SK-MEL-5 (cell line): ENCODE data around the gene ADGRF4. TPM values are rescaled to one million over a fixed set of nuclear protein-coding genes. Genes with fewer than 3 reads are reported as not detected.

ENCODE experiments used
- DNase-seq: peaks from one replicate; pipeline ENCODE4 v3.0.0-alpha.2; 2016; ENCODE audit warnings: low read depth, low spot score
- in situ Hi-C: cut with HindIII; loops from 2 replicates; pipeline ENCODE4 v1.10.0; 2016; ENCODE audit warnings: low sequenced_read_pairs, high pct_unique_total_duplicates, low pct_unique_long_range_greater_than_20kb
- polyA plus RNA-seq, 2 experiments: library from polyadenylated mRNA; depleted of rRNA; stranded (reverse); fragments of >200 nt; gene quantifications; 2 replicates each; pipeline ENCODE4 v1.2.3, GENCODE V29; 2015
- total RNA-seq: library from RNA; depleted of rRNA; stranded (reverse); fragments of >200 nt; shearing (Covaris generic); gene quantifications from 2 replicates; pipeline ENCODE4 v1.2.3, GENCODE V29; 2014; rRNA removed

ADGRF4 gene, protein sequence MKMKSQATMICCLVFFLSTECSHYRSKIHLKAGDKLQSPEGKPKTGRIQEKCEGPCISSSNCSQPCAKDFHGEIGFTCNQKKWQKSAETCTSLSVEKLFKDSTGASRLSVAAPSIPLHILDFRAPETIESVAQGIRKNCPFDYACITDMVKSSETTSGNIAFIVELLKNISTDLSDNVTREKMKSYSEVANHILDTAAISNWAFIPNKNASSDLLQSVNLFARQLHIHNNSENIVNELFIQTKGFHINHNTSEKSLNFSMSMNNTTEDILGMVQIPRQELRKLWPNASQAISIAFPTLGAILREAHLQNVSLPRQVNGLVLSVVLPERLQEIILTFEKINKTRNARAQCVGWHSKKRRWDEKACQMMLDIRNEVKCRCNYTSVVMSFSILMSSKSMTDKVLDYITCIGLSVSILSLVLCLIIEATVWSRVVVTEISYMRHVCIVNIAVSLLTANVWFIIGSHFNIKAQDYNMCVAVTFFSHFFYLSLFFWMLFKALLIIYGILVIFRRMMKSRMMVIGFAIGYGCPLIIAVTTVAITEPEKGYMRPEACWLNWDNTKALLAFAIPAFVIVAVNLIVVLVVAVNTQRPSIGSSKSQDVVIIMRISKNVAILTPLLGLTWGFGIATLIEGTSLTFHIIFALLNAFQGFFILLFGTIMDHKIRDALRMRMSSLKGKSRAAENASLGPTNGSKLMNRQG
- 0.05 and 0.11 TPM in 2 replicates for total RNA-seq
- polyA plus RNA-seq (2015; cell fraction: cytosol; rRNA removed): 0.04 and 0.06 TPM in 2 replicates
- polyA plus RNA-seq (2015; cell fraction: nucleus; rRNA removed): not detected in 2 replicates

DNA sequence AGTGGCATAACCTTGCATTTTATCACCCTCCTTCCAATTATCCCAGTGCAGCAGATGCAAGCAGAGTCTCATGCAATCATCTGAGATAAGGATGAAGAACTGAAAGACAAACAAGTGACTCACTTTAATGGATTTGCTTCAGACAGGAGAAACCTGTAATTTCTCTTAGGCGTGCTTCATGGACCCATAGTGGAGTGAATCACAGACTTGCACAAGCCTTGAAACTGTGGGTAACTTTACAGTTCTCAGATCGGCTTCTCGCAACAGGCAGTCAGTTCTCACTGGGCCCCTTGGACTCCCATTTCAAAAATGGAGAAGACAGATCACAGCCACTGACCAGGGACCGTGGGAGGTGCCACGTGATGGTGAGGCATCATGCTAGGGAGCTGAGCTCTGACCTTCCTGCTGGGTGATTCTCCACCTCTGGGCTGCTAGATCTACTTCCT is at the start of gene ADGRF4:
Gene ADGRF4, plus strand, starts transcription at position 239 of the 446 bp plus-strand sequence. CDS start 8,666 bp downstream, outside the sequence.
- DNase-seq: peak; percentile 2
- in situ Hi-C loops: no loop called here

DNA sequence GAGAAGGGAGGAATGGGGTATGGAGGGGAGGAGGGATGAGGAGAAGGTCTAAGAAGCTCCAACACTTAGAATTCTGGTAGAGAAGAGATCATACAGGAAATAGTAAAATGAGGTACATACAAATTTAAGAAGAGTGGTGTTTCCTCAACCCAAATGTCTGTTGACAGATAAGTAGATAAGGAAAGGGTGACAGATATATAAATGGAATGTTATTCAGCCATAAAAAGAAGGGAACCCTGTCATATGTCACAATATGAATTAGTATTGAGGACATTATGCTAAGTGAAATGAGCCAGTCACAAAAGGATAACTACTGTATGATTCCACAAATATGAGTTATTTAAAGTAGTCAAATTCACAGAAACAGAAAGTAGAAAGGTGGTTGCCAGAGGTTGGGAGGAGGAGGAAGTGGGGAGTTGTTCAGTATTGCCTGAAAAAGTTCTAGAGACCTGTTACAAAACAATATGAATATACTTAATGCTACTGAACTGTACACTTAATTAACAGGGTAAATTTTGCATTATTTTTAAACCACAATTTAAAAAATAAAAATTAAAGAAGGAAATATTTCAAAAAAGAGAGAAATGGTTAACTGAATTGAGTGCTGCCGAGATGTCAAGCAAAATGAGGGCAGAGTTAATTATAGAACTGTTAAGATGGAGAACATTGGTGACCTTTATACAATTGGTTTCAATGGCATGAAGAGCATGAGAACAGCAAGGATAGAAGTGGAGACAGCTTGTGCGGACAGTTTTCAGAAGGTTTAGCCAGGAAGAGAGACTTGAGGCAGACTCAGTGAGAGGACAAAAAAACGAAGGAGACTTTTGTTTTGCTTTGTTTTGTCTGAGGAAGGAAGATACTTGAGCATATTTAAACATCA is 47.6 kb upstream of the ADGRF4 start:
- in situ Hi-C loops: no loop called here
- DNase-seq: no peak

DNA sequence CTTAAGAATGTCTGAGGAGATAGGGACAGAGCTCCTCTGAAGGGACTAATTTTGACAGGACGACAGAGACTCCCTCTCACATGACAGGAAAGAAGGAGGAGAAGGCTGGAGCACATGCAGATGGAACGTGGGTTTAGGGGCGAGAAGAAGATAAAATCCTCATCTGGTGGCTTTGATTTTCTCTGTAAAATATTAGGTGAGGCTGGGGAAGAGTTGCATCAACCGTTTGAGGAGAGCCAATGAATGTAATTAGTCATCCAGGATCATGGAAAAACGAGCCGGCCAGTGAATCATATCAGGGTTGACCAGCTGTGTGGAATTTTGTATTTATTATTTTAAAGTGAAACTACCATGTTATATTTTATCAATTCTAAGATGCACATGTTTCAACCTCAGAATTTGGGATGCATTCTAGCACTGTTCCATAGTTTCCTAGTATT is 46.9 kb upstream of the ADGRF4 start:
- in situ Hi-C loops: no loop called here
- DNase-seq: no peak

DNA sequence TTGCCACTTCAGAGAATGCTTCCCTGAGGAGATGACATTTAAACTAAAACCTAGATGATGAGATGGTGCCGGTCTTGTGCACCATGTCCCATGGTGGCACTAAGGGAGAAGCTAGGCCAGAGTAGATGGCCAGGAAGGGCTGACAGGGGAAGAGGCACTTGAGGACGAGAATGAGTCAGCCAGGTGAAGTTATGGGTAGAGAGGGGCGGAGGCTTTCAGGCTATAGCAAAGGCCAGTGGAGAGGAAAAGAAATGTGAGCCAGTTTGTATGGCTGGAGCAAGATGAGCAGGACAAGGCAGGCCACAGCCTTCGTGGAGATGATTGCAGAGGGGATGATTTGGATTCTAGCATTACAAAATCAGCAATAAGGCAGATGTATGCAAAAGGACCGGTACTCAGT is 44.7 kb upstream of the ADGRF4 start:
- in situ Hi-C loops: no loop called here
- no peak for DNase-seq

DNA sequence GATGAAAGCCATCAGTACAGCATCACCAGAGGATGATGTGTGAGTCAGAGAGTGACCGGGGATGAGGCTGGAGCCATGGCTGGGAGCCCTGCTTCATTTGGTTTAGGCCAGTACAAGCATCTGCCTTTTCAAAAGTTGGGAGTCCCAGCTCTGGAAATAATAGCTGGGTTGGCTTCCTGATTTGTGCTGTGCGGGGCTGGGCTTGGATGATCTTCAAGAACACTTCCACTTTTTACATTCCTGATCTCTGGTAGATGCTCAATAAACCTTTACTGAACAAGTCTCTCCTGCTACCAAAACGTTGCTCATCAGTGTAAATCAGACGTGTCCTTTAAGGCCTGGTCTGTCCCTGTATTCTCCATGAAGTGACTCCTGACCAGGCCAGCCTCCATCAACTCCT is 44.1 kb upstream of the ADGRF4 start:
- in situ Hi-C loops: no loop called here
- DNase-seq: no peak

DNA sequence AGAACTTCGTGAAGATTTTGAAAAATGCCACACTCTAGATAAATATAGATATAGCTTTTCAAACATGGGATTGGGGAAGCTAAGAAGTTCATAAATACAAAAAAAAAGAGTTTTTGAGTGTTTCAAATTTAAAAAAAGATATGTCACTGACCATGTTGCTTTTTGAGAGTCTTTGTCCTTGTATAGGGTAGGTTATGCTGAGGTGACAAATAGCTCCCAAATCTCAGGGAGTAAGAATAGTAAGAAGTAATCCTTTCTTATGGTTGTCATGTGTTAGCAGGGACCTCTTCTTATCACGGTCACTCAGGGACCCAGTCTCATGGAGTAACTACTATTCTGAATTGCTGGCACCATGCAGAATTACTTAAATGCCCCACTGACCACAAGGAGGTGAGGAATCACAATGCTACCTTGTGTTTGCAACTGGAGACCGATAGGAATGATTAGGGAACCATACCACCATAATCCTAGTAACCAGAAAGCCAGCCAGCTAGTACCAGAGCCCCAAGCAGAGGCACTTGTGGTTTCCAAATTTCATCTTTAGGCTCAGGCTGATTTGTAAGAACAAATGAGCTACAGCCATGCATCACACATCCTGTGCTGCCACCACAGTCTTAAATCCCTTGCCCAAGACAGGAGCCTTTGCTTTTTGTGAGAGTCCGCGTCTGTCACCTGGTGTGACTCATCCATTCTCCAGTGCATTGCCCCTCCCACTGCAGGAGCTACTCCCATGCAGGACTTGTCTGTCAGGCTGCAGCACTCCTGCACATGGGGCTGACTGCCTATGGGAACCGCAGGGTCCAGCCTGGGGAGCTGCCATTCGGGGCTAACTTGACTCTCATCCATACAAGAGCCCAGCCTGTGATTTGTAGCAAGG is 42.4 kb upstream of the ADGRF4 start:
- no peak for DNase-seq
- in situ Hi-C loops: no loop called here

DNA sequence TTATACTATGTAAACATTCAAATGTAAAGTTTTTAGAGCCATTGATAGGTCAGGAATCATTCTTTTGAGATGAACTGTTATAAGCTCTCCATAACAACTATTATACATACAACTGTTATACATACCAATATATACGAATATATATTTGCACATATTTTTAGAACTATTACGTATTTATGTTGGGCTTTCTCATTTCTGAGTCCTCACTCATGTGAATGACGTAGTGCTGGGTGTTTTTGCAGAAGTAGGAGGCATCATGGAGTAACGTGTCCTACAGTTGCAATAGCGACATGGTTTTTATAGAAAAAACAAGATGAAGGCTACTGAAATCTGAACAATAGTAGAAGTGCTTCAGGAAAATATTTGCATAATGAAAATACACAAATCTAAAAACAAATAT is 36.4 kb upstream of the ADGRF4 start:
- in situ Hi-C loops: no loop called here
- no peak for DNase-seq

DNA sequence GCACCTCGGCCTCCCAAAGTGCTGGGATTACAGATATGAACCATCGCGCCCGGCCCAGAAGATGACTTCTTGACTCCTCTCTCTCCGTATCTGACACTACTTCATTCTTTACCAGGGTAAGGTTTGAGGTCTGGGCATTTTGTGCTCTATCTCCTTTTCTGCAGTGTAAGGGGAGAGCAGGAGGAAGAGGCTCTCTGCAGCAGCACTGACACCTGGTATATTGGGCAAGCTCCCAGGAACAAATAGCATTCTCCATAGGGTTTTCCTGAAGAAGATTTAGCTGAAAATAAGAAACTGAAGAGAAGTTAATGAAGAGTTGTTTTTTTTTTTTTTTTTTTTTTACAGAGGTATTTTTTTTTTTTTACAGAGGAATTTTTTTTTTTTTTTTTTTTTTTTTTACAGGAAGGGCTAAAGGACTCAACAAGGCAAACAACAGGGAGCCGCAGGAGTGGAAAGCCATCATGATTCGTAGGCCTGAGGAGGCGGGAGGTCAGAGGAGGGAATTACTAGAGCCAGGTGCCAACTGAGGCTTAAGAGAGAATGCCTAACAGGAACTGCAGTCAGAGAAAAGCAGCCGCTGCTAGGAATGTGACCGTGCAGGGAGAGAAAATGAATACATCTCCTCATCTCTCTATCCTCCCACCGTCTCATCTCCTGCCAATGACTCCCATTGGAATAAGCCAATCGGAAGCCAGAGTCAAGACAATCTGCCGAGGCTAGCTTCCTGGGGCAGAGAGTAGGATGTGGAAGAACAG is 34.7 kb upstream of the ADGRF4 start:
- in situ Hi-C loops: no loop called here
- no peak for DNase-seq

DNA sequence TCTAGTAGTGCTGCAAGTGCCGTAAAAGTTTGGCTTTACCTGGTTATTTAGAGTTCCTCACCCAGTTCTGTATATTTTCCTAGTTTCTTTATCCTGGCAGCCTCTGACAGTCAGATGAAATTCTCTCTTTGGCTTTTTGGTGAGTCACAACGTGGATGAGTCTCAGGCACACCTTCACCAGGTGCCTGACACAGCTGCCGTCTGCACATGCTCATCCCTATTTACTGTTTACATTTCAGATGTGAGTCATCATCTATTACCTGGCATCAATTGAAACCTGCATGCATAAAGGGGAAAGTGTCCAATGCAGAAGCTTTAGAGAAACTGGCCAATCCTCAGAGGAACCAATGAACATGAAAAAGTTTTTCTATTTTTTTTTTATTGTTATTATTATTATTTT is 33.3 kb upstream of the ADGRF4 start:
- in situ Hi-C loops: no loop called here
- no peak for DNase-seq

DNA sequence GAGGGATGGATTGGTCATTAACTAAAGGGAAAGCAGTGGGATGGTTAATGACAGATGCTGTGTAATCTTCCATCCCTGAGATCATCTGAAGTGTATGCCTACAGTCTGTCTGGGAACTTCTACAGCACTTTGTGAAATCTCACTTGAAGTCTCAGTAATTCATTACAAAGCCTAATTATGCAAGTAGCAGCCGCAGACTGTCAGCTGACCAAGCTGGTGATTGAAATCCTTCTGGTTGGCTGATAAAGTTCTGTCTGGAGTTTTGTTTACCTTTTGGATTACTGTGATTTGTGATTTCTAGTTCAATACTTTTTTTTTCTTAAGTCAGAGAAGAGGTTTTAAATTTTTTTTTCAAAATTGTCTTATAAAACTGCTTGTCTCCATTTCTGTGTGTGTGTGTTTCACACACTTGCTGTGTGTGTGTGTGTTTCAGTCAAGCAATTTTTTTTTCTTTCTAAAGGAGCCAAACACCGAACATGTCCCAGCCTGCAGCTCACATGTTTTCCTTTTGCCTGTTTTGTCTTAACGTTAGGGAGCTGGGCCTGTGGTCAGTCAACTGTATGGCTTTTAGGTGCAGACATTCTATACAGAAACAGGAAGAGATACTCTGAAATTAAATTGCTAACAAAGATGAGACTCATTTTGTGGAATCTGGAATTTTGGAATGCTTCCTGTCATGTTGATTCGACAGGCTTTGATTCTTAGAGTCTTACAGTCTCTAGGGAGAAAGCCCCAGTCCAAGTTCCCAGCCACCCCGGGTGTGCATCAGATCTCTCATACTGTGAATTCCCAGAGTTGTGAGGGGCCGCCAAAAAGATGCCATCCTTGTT is 28.5 kb upstream of the ADGRF4 start:
- DNase-seq: peak; percentile 83
- in situ Hi-C loops: no loop called here

DNA sequence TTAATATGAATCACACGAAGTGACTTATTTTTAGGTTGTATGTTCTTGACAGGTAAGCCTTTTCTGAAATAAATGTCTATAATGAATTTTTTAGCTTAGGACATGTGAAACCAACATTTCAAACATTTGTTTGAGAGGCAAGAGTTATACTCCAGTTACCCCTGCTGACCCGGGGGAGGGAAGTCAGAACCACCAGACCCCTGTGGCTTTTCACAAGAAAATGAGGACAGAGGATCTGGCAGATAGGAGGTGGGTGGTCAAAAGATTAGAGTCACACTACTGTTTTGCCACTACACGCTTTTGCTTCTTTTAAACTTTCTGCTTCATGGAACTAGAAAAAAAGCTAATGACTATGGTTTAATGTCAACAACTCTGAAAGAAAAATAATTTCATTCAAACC is 27.5 kb upstream of the ADGRF4 start:
- in situ Hi-C loops: no loop called here
- DNase-seq: no peak

DNA sequence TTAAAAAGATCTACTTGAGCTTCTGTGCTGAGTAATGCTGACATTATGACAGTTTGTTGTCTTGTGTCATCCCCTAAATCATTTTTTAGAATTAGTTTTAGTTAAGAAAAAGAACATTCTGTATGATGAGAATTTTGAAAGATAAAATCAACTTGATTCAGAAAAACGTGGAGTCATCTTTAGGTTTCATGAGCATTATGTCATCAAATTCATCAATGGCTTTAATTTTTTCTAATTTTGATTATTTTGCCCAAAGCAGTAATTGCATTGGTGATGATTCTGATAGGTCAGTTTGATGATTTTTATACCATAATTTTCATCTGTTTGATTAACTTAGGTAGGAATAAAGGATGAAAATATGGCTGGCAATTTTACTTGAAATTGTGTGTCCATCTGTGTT is 26.6 kb upstream of the ADGRF4 start:
- no peak for DNase-seq
- in situ Hi-C loops: no loop called here

DNA sequence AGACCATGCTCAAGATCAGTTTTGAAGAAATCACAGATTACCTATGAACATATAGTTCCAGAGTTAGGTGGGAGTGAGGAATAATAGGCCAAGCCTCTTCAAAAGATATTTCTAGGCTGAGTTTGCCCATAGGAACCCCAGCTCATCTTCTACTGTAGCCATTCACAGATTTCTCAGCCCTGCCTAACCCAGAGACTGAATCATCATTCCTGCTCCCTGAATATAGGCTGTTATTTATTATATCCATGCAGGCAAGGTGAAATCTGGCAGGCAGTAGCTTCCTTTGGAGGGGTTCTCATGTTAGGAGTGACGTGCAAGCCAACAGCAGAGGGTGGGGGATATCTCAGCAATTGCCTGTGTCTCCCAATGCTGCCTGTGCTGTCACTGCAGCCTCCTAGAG is 25.6 kb upstream of the ADGRF4 start:
- no peak for DNase-seq
- in situ Hi-C loops: no loop called here

DNA sequence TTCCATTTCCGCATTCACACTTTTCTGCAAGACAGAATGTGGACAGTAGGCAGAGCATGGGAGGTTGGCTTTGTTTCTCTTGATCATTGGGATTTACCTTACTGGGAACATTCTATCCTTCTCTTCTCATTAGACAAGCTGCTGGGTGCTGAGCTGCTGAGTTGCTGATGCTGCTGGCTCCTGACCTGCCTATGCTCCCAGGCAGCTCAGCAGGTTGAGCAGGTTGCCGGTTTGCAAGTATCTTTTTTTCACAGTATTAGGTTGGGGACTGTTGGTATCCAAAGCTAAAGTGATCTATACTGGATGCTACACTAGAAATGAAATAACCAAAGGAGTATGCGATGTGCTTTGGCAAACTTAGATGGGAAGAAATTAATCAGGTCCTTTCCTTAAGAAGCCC is 23.7 kb upstream of the ADGRF4 start:
- in situ Hi-C loops: no loop called here
- DNase-seq: no peak

DNA sequence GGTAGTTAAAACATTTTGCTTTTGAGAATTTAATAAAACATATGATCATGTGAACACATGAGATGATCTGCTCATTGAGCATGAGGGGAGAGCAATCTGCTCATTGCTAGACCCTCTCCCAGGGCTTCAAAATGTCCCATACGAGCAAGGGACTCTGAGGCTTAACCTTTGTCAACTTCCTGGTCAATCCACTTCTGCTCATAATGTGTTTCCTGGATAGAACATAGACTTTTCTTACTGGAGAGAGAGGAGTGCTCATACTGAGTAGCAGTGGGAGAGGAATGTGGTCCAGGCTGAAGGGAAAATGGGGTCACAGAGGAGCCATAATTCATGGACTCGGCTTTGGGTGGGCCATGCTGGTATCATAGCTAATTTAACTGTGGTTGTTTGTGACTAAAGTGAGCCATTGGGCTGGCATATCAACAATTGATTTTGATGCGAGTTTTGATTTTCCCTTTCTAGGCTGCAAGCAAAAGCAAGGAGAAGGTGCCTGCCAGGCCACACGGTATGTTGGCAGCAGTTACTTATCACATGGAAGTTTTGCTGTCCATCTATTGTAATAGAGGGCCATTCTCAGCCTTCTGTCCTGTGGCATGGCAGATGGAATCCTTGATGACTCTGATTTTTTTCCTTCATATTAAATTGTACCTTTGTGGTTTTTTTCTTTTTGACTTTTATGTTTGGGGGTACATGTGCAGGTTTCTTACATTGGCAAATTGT is 20.8 kb upstream of the ADGRF4 start:
- in situ Hi-C loops: no loop called here
- DNase-seq: no peak
